Left renal cortex interstitium (tissue), 4 donors: ENCODE data around the gene SLC6A8. TPM values are rescaled to one million over a fixed set of nuclear protein-coding genes. Genes with fewer than 3 reads are reported as not detected.
"Not testable (repeated sequence)": the region's sequence is repeated elsewhere in the genome, so short reads cannot be mapped to it uniquely, and the experiment has no call there.

Source experiments
- DNase-seq, 4 donors: peaks; one replicate each; pipeline ENCODE4 v3.0.0-alpha.2; 2013; ENCODE audit warnings: low read depth in 4 of 4, low spot score in 2 of 4, missing footprints in 1 of 4
- polyA plus RNA-seq, 4 donors: library from polyadenylated mRNA; unstranded; fragments of 120-200 nt; gene quantifications; one replicate each; pipeline ENCODE4 v1.2.1, GENCODE V29; 2013; ENCODE audit not compliant: insufficient read length in 4 of 4

The SLC6A8 gene
- polyA plus RNA-seq, 4 donors = 44.6 to 65.3 (median 54.8) TPM

- no peak for DNase-seq
Observed at GRCh38 chrX:153670748-153671588, 16.8 kb upstream of the SLC6A8 start.

GRCh38 chrX:153671589-153672530, 15.9 kb upstream of the SLC6A8 start:
- DNase-seq = no peak

- no peak for DNase-seq
Observed at GRCh38 chrX:153672531-153673427, 14.9 kb upstream of the SLC6A8 start.

- no peak for DNase-seq
Observed at GRCh38 chrX:153673428-153674218, 14.1 kb upstream of the SLC6A8 start, which contains the start of gene PNCK. PNCK (minus strand) TSS chrX:153673813; CDS start chrX:153673076, 737 bp downstream.

- no peak for DNase-seq
Observed at GRCh38 chrX:153674219-153674851, 13.4 kb upstream of the SLC6A8 start.

- DNase-seq = no peak
Observed at GRCh38 chrX:153681175-153681574, 6.6 kb upstream of the SLC6A8 start.

GRCh38 chrX:153683486-153683885, 4.2 kb upstream of the SLC6A8 start:
- not testable (repeated sequence) for DNase-seq

GRCh38 chrX:153684467-153685155, 3.1 kb upstream of the SLC6A8 start:
- no peak for DNase-seq

GRCh38 chrX:153685156-153685536, 2.6 kb upstream of the SLC6A8 start:
- no peak for DNase-seq

- no peak for DNase-seq
Observed at GRCh38 chrX:153685751-153686696, 1.7 kb upstream of the SLC6A8 start.

- DNase-seq = no peak
Observed at GRCh38 chrX:153686711-153687110, 1.0 kb upstream of the SLC6A8 start.

GRCh38 chrX:153688071-153688470, 345 bp downstream of the SLC6A8 start:
- no peak for DNase-seq

GRCh38 chrX:153688506-153688905, 780 bp downstream of the SLC6A8 start:
- DNase-seq = no peak

GRCh38 chrX:153688911-153689590, 1.3 kb downstream of the SLC6A8 start:
- no peak for DNase-seq

- DNase-seq = no peak
Observed at GRCh38 chrX:153689654-153690465, 2.1 kb downstream of the SLC6A8 start.

GRCh38 chrX:153690466-153690865, 2.7 kb downstream of the SLC6A8 start:
- no peak for DNase-seq
